Ovary (tissue), 3 donors: ENCODE data around the gene DBH.

Source experiments
- EP300 ChIP-seq: sonication (generic); formaldehyde crosslinking; IDR thresholded peaks from one replicate; pipeline ENCODE4 v1.6.1; 2017; ENCODE audit warnings: antibody characterized with exemption
- TF ChIP-seq, protein P1 (sequence below), 3 donors: fragments of 450-650 bp in 2 of 3; fragments of 200-600 bp in 1 of 3; IDR thresholded peaks; one replicate each; pipeline versions ENCODE4 v1.5.1 to v1.8.0; 2016 to 2022; ENCODE audit warnings: antibody characterized with exemption in 3 of 3, mild to moderate bottlenecking in 1 of 3
- donor health status: DM: no; HTN: no; CAD: no.

- TF ChIP-seq, protein P1, sequence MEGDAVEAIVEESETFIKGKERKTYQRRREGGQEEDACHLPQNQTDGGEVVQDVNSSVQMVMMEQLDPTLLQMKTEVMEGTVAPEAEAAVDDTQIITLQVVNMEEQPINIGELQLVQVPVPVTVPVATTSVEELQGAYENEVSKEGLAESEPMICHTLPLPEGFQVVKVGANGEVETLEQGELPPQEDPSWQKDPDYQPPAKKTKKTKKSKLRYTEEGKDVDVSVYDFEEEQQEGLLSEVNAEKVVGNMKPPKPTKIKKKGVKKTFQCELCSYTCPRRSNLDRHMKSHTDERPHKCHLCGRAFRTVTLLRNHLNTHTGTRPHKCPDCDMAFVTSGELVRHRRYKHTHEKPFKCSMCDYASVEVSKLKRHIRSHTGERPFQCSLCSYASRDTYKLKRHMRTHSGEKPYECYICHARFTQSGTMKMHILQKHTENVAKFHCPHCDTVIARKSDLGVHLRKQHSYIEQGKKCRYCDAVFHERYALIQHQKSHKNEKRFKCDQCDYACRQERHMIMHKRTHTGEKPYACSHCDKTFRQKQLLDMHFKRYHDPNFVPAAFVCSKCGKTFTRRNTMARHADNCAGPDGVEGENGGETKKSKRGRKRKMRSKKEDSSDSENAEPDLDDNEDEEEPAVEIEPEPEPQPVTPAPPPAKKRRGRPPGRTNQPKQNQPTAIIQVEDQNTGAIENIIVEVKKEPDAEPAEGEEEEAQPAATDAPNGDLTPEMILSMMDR (IDR thresholded peaks at IDR 0.05) = no peak
- TF ChIP-seq EP300 = no peak
Observed at GRCh38 chr9:133610845-133611244, 25.3 kb upstream of the DBH start.
